GM12878 (cell line): ENCODE measurements around the gene YAE1. TPM values are rescaled to one million over a fixed set of nuclear protein-coding genes. Genes with fewer than 3 reads are reported as not detected.

Source experiments
- ATAC-seq: fragments of 200-7000 bp; cut with Tn5 transposase; 3 replicates; pipeline ENCODE4 v1.9.1; 2020; ENCODE audit warnings: mild to moderate bottlenecking, moderate library complexity
- BruUV-seq: library from RNA; stranded (reverse); fragments of 400-500 nt; replicated peaks from 2 replicates; lab custom pipeline; 2021; lab: Mats Ljungman, UMichigan
- CTCF ChIA-PET: fragments of 300-600 bp; sonication (Branson Sonifier 250); formaldehyde crosslinking; extraction: SDS; loops from one replicate; lab custom pipeline; 2021; ENCODE audit warnings: inconsistent platforms; lab: Yijun Ruan, JAX
- POLR2A ChIA-PET: fragments of 350-600 bp; formaldehyde crosslinking; extraction: SDS; loops from one replicate; lab custom pipeline; 2021; ENCODE audit warnings: inconsistent platforms; lab: Charles Lee
- RAD21 ChIA-PET: fragments of 300-600 bp; sonication (Branson Sonifier 250); formaldehyde crosslinking; loops from one replicate; lab custom pipeline; 2023; ENCODE audit warnings: antibody characterized with exemption; ENCODE audit not compliant: unreplicated experiment; lab: Charles Lee
- SMC1A ChIA-PET: fragments of 300-600 bp; sonication (Branson Sonifier 250); formaldehyde crosslinking; loops from one replicate; lab custom pipeline; 2023; ENCODE audit not compliant: unreplicated experiment, uncharacterized antibody; lab: Charles Lee
- DNase-seq: peaks from one replicate; pipeline ENCODE4 v3.0.0-alpha.2; 2011; ENCODE audit warnings: low read depth, low spot score
- FAIRE-seq: peaks from 3 replicates; lab custom pipeline; 2011; peaks lifted over from hg19 to GRCh38; lab: Jason Lieb, UNC
- H2AFZ ChIP-seq: 2 replicates; pipeline ENCODE4 v1.6.0; 2011; ENCODE audit warnings: low read depth, low read length, control low read depth; ENCODE audit not compliant: control insufficient read depth
- H3K27ac ChIP-seq: 2 replicates; pipeline ENCODE4 v1.5.1; 2011; ENCODE audit warnings: control low read depth; ENCODE audit not compliant: control insufficient read depth, insufficient read depth
- H3K27me3 ChIP-seq, 2 experiments: replicated peaks in 1 of 2; 2 replicates each; pipeline versions ENCODE4 v1.6.0 to v1.6.1; 2011; ENCODE audit warnings: low read length in 1 of 2; ENCODE audit not compliant: control insufficient read depth in 2 of 2, insufficient read depth in 2 of 2
- H3K36me3 ChIP-seq, 2 experiments: 2 replicates each; pipeline ENCODE4 v1.5.1; 2011; ENCODE audit warnings: low read length in 1 of 2; ENCODE audit not compliant: control insufficient read depth in 2 of 2, insufficient read depth in 2 of 2
- H3K4me1 ChIP-seq: 2 replicates; pipeline ENCODE4 v1.6.1; 2011; ENCODE audit warnings: mild to moderate bottlenecking, low read length, moderate library complexity, mixed read lengths; ENCODE audit not compliant: control insufficient read depth, insufficient read depth
- H3K4me2 ChIP-seq: 2 replicates; pipeline ENCODE4 v1.6.0; 2011; ENCODE audit warnings: control low read depth; ENCODE audit not compliant: control insufficient read depth, insufficient read depth
- H3K4me3 ChIP-seq: fragments of 200-600 bp; sonication (generic); 2 replicates; pipeline ENCODE4 v1.5.1; 2016
- H3K79me2 ChIP-seq: 2 replicates; pipeline ENCODE4 v1.6.0; 2011; ENCODE audit warnings: low read length; ENCODE audit not compliant: control insufficient read depth, insufficient read depth
- H3K9ac ChIP-seq: 2 replicates; pipeline ENCODE4 v1.8.0; 2011; ENCODE audit warnings: low read length, control low read depth, mixed read lengths; ENCODE audit not compliant: control insufficient read depth, insufficient read depth
- H3K9me3 ChIP-seq: replicated peaks from 3 replicates; pipeline ENCODE4 v1.5.1; 2011; ENCODE audit warnings: mild to moderate bottlenecking, low read length; ENCODE audit not compliant: control insufficient read depth, insufficient read depth
- H4K20me1 ChIP-seq: 2 replicates; pipeline ENCODE4 v1.6.0; 2011; ENCODE audit not compliant: control insufficient read depth, insufficient read depth
- BHLHE40 ChIP-seq, 2 experiments: fragments of 450-650 bp in 1 of 2; IDR thresholded peaks; 2 replicates each; pipeline ENCODE4 v1.6.1; 2011 to 2017; ENCODE audit warnings: low read depth in 2 of 2, borderline replicate concordance in 1 of 2, improper control_type of control experiment in 1 of 2, low read length in 1 of 2, mild to moderate bottlenecking in 1 of 2
- BMI1 ChIP-seq: fragments of 450-650 bp; IDR thresholded peaks from 2 replicates; pipeline ENCODE4 v1.6.1; 2016; ENCODE audit warnings: mild to moderate bottlenecking, moderate library complexity, borderline replicate concordance
- CHD2 ChIP-seq: IDR thresholded peaks from 2 replicates; pipeline ENCODE4 v1.6.1; 2011; ENCODE audit warnings: low read depth, low read length, improper control_type of control experiment, borderline replicate concordance
- DPF2 ChIP-seq: fragments of 450-650 bp; IDR thresholded peaks from 2 replicates; pipeline ENCODE4 v1.6.1; 2017; ENCODE audit warnings: mild to moderate bottlenecking
- EGR1 ChIP-seq, 2 experiments: IDR thresholded peaks; 1 replicate in 1 of 2; 2 replicates in 1 of 2; pipeline ENCODE4 v1.6.1; 2011 to 2012; ENCODE audit warnings: low read depth in 2 of 2, low read length in 2 of 2, borderline replicate concordance in 1 of 2, mild to moderate bottlenecking in 1 of 2, moderate library complexity in 1 of 2
- EP300 ChIP-seq, 2 experiments: fragments of 150-350 bp in 1 of 2; IDR thresholded peaks; 2 replicates each; pipeline ENCODE4 v1.6.1; 2011 to 2012; ENCODE audit warnings: low read depth in 2 of 2, low read length in 2 of 2, borderline replicate concordance in 1 of 2, improper control_type of control experiment in 1 of 2, inconsistent platforms in 1 of 2; ENCODE audit not compliant: control insufficient read depth in 1 of 2
- GATAD2B ChIP-seq: fragments of 450-650 bp; conservative IDR thresholded peaks from 2 replicates; pipeline ENCODE4 v1.6.1; 2017; ENCODE audit warnings: low read depth, mild to moderate bottlenecking, moderate library complexity
- IKZF1 ChIP-seq: fragments of 450-650 bp; conservative IDR thresholded peaks from 2 replicates; pipeline ENCODE4 v1.6.1; 2017; ENCODE audit warnings: antibody characterized with exemption, mild to moderate bottlenecking
- KLF5 ChIP-seq: fragments of 450-650 bp; IDR thresholded peaks from 2 replicates; pipeline ENCODE4 v1.6.1; 2014; ENCODE audit warnings: mild to moderate bottlenecking; ENCODE audit not compliant: partially characterized antibody
- NFYB ChIP-seq: IDR thresholded peaks from 2 replicates; pipeline ENCODE4 v1.6.1; 2011; ENCODE audit warnings: low read depth, mild to moderate bottlenecking, low read length, improper control_type of control experiment, moderate library complexity; ENCODE audit not compliant: insufficient read depth
- PAX5 ChIP-seq: IDR thresholded peaks from 2 replicates; pipeline ENCODE4 v1.6.1; 2011; ENCODE audit warnings: low read depth, low read length, borderline replicate concordance
- PAX8 ChIP-seq: fragments of 450-650 bp; IDR thresholded peaks from 2 replicates; pipeline ENCODE4 v1.6.1; 2017; ENCODE audit warnings: mild to moderate bottlenecking, moderate library complexity
- SIN3A ChIP-seq: IDR thresholded peaks from 2 replicates; pipeline ENCODE4 v1.6.1; 2012; ENCODE audit warnings: low read depth, low read length, improper control_type of control experiment
- SMAD1 ChIP-seq: fragments of 450-650 bp; IDR thresholded peaks from 2 replicates; pipeline ENCODE4 v1.6.1; 2018; ENCODE audit warnings: mild to moderate bottlenecking, low read depth; ENCODE audit not compliant: partially characterized antibody
- SMAD5 ChIP-seq: IDR thresholded peaks from 2 replicates; pipeline ENCODE4 v1.6.1; 2016; ENCODE audit warnings: antibody characterized with exemption, low read depth
- SREBF2 ChIP-seq: IDR thresholded peaks from 2 replicates; pipeline ENCODE4 v1.6.1; 2012; ENCODE audit warnings: mild to moderate bottlenecking, low read length
- SUPT20H ChIP-seq: IDR thresholded peaks from 2 replicates; pipeline ENCODE4 v1.6.1; 2011; ENCODE audit warnings: low read depth, mild to moderate bottlenecking, low read length, moderate library complexity, borderline replicate concordance; ENCODE audit not compliant: control insufficient read depth
- TBL1XR1 ChIP-seq: IDR thresholded peaks from 2 replicates; pipeline ENCODE4 v1.6.1; 2012; ENCODE audit warnings: low read depth, low read length, improper control_type of control experiment
- ZBED1 ChIP-seq: IDR thresholded peaks from 2 replicates; pipeline ENCODE4 v1.6.1; 2016; ENCODE audit warnings: borderline replicate concordance
- ZNF274 ChIP-seq: IDR thresholded peaks from one replicate; pipeline ENCODE4 v1.8.0; 2011; ENCODE audit not compliant: insufficient read length, insufficient read depth
- ZZZ3 ChIP-seq: IDR thresholded peaks from 2 replicates; pipeline ENCODE4 v1.6.1; 2011; ENCODE audit warnings: low read depth; ENCODE audit not compliant: control insufficient read depth, insufficient read length
- WGBS: methylation state at CpG from one replicate; pipeline ENCODE4 v1.1.6; 2016; ENCODE audit warnings: low lambda C conversion rate; ENCODE audit not compliant: insufficient replicate concordance, insufficient coverage; ENCODE audit errors: missing lambda C conversion rate; 5-methylcytosine and 5-hydroxymethylcytosine counted together
- in situ Hi-C: fragments of 300-500 bp; cut with MboI; formaldehyde crosslinking; loops from 9 replicates; pipeline ENCODE4 v1.14.3; 2018; ENCODE audit warnings: mixed read lengths
- intact Hi-C: fragments of 100-400 bp; cut with micrococcal nuclease; formaldehyde crosslinking; loops from one replicate; pipeline ENCODE4 v1.14.2; 2022; ENCODE audit not compliant: unreplicated experiment
- polyA plus RNA-seq, 11 experiments: library from polyadenylated mRNA; depleted of rRNA in 4 of 11; unstranded in 6 of 11; stranded (reverse) in 5 of 11; fragments of >200 nt; fragmentation: Nextera tagmentation in 4 of 11; fragmentation: Illumina TruSeq in 1 of 11; extraction: Ambion mirVana in 4 of 11; extraction: Trizol in 1 of 11; gene quantifications; 1 replicate in 1 of 11; 2 replicates in 10 of 11; pipeline versions ENCODE4 v1.2.1 to v1.2.3, GENCODE V29; 2011 to 2016; ENCODE audit warnings: inconsistent platforms in 2 of 11, missing spikeins in 2 of 11, low read depth in 1 of 11
- total RNA-seq, 4 experiments: library from RNA; depleted of rRNA in 3 of 4; stranded (reverse); fragments of >200 nt in 3 of 4; fragmentation: Illumina TruSeq in 1 of 4; extraction: Trizol in 1 of 4; gene quantifications; 2 replicates each; pipeline versions ENCODE4 v1.2.1 to v1.2.3, GENCODE V29; 2013 to 2021

YAE1 gene
- total and polyA plus RNA-seq, 10 of the 15 experiments (the other 5 are each of a cell fraction or from before 2014, with no cell fraction given) = 13.5 to 35.8 (median 22.9) TPM

DNA sequence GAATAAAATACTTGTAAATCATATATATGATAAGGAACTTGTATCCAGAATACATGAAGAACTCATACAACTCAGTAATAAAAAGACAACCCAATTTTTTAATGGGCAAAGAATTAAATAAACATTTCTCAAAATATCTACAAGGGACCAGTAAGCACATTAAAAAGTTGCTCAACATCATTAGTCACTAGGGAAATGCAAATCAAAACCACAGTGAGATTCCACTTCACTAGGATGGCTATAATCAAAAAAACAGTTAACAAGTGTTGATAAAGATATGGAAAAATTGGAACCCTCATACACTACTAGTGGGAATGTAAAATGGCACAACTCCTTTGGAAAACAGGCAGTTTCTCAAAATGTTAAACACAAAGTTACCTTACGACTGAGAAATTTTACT lies 40.3 kb upstream of the YAE1 start:
- Histone ChIP-seq H2AFZ (no peak overlapping the region), H3K79me2 (no peaks in the 10 kb centered on the region), H3K27ac (no peak overlapping the region)
- RAD21 ChIA-PET = no interaction called here
- POLR2A ChIA-PET = no interaction called here
- no TSS peak for BruUV-seq
- TF ChIP-seq IKZF1 = no peak
- no peak for TF ChIP-seq BHLHE40 (IDR thresholded peaks at IDR 0.05; ENCODE audit: borderline replicate concordance in 1 of 2, low read depth in 2 of 2, low read length in 1 of 2)
- no peak for TF ChIP-seq PAX8
- TF ChIP-seq SUPT20H = no peak
- no peak for TF ChIP-seq NFYB
- no peak for TF ChIP-seq SMAD1
- TF ChIP-seq, all 136 proteins: peak for 0
- Histone ChIP-seq H3K36me3 (no peaks in the 10 kb centered on the region), H3K9me3 (no peaks in the 10 kb centered on the region), H4K20me1 (no peaks in the 10 kb centered on the region; the same call in 1 of the 2 replicates), H3K4me2 (no peak overlapping the region), H3K9ac (no peak overlapping the region), H3K4me1 (no peaks in the 10 kb centered on the region), H3K4me3 (no peak overlapping the region), H3K27me3 (no peaks in the 10 kb centered on the region; a peak in 2 of 4 replicates)
- FAIRE-seq (no peak), ATAC-seq (no peak), DNase-seq (no peak)
- intact Hi-C loops (no loop called here), in situ Hi-C loops (no loop called here)
- WGBS = 0% methylated on average over 1 of the region's 1 CpG
- SMC1A ChIA-PET = no interaction called here
- CTCF ChIA-PET = no interaction called here

GRCh38 chr7:39526666-39527065 lies 39.5 kb upstream of the YAE1 start:
- Histone ChIP-seq H3K27ac (no peak overlapping the region), H3K36me3 (no peaks in the 10 kb centered on the region), H3K4me1 (no peaks in the 10 kb centered on the region), H3K9me3 (no peaks in the 10 kb centered on the region), H4K20me1 (no peaks in the 10 kb centered on the region; the same call in 1 of the 2 replicates), H3K9ac (no peak overlapping the region), H3K4me3 (no peak overlapping the region), H3K4me2 (no peak overlapping the region), H2AFZ (no peak overlapping the region), H3K27me3 (no peaks in the 10 kb centered on the region; a peak in 2 of 4 replicates), H3K79me2 (no peaks in the 10 kb centered on the region)
- ATAC-seq (no peak), DNase-seq (no peak), FAIRE-seq (no peak)
- intact Hi-C loops (no loop called here), in situ Hi-C loops (no loop called here)
- no TSS peak for BruUV-seq
- SMC1A ChIA-PET = interaction anchor here (1.1 kb wide), 1 partner anchor 54 kb away, joined by 3 read pairs; no protein-coding TSS in a partner anchor
- POLR2A ChIA-PET = no interaction called here
- CTCF ChIA-PET = no interaction called here
- RAD21 ChIA-PET = no interaction called here
- no peak for TF ChIP-seq BMI1
- TF ChIP-seq SREBF2 = no peak
- no peak for TF ChIP-seq TBL1XR1
- TF ChIP-seq EP300 (IDR thresholded peaks at IDR 0.05; ENCODE audit: borderline replicate concordance in 1 of 2, control insufficient read depth in 1 of 2, low read depth in 2 of 2, low read length in 2 of 2) = no peak
- no peak for TF ChIP-seq SMAD5
- no peak for TF ChIP-seq SIN3A
- no peak for TF ChIP-seq ZNF274
- no peak for TF ChIP-seq SMAD1
- TF ChIP-seq DPF2 = no peak
- no peak for TF ChIP-seq ZZZ3
- TF ChIP-seq CHD2 = no peak
- no peak for TF ChIP-seq BHLHE40 (IDR thresholded peaks at IDR 0.05; ENCODE audit: borderline replicate concordance in 1 of 2, low read depth in 2 of 2, low read length in 1 of 2)
- TF ChIP-seq ZBED1 = no peak
- no peak for TF ChIP-seq KLF5
- no peak for TF ChIP-seq EGR1 (IDR thresholded peaks at IDR 0.05; ENCODE audit: borderline replicate concordance in 1 of 2, low read depth in 2 of 2, low read length in 2 of 2)
- no peak for TF ChIP-seq PAX5
- TF ChIP-seq GATAD2B = no peak
